Smooth muscle cell (in vitro differentiated cells): ENCODE measurements around the gene PMVK. TPM values are rescaled to one million over a fixed set of nuclear protein-coding genes. Genes with fewer than 3 reads are reported as not detected.

Source experiments
- DNase-seq: peaks from one replicate; lab custom pipeline; 2025; ENCODE audit not compliant: unreplicated experiment; lab: John Stamatoyannopoulos, UW
- H2AFZ ChIP-seq: fragments of 200-600 bp; sonication (generic); 2 replicates; pipeline ENCODE4 v1.6.0; 2016; ENCODE audit warnings: antibody characterized with exemption, low read depth, mild to moderate bottlenecking
- H3F3A ChIP-seq: fragments of 200-600 bp; sonication (generic); 2 replicates; pipeline ENCODE4 v1.6.0; 2017; ENCODE audit warnings: antibody characterized with exemption, low read depth
- H3K27ac ChIP-seq: fragments of 200-600 bp; sonication (generic); 2 replicates; pipeline ENCODE4 v1.5.1; 2016; ENCODE audit warnings: low read depth, mild to moderate bottlenecking
- H3K27me3 ChIP-seq: fragments of 200-600 bp; sonication (generic); 2 replicates; pipeline ENCODE4 v1.6.1; 2016; ENCODE audit warnings: low read depth, mild to moderate bottlenecking
- H3K36me3 ChIP-seq: fragments of 200-600 bp; sonication (generic); 2 replicates; pipeline ENCODE4 v1.5.1; 2016; ENCODE audit warnings: low read depth
- H3K4me1 ChIP-seq: fragments of 200-600 bp; sonication (generic); 2 replicates; pipeline ENCODE4 v1.5.1; 2016; ENCODE audit warnings: low read depth
- H3K4me2 ChIP-seq: fragments of 200-600 bp; sonication (generic); 2 replicates; pipeline ENCODE4 v1.6.0; 2016; ENCODE audit warnings: mild to moderate bottlenecking
- H3K4me3 ChIP-seq: fragments of 200-600 bp; sonication (generic); 2 replicates; pipeline ENCODE4 v1.5.1; 2016; ENCODE audit warnings: mild to moderate bottlenecking
- H3K79me2 ChIP-seq: fragments of 200-600 bp; sonication (generic); 2 replicates; pipeline ENCODE4 v1.6.0; 2016; ENCODE audit warnings: low read depth, mild to moderate bottlenecking
- H3K9ac ChIP-seq: fragments of 200-600 bp; sonication (generic); 2 replicates; pipeline ENCODE4 v1.6.0; 2016; ENCODE audit warnings: low read depth
- H3K9me3 ChIP-seq: fragments of 200-600 bp; sonication (generic); replicated peaks from 2 replicates; pipeline ENCODE4 v1.5.1; 2016; ENCODE audit warnings: low read depth
- H4K20me1 ChIP-seq: fragments of 200-600 bp; sonication (generic); 2 replicates; pipeline ENCODE4 v1.6.0; 2016; ENCODE audit warnings: low read depth
- CTCF ChIP-seq: fragments of 200-600 bp; sonication (generic); IDR thresholded peaks from 2 replicates; pipeline ENCODE4 v1.5.1; 2017; ENCODE audit warnings: borderline replicate concordance, mild to moderate bottlenecking, antibody characterized with exemption; ENCODE audit not compliant: insufficient read depth, poor library complexity, severe bottlenecking
- WGBS: methylation state at CpG from one replicate; pipeline ENCODE4 v1.1.7; 2016; ENCODE audit warnings: low lambda C conversion rate; 5-methylcytosine and 5-hydroxymethylcytosine counted together
- polyA plus RNA-seq: library from polyadenylated mRNA; unstranded; fragments of >200 nt; fragmentation: Nextera tagmentation; extraction: Ambion mirVana; gene quantifications from 2 replicates; pipeline ENCODE4 v1.2.1, GENCODE V29; 2016
- total RNA-seq: library from RNA; depleted of rRNA; stranded (reverse); fragments of >200 nt; gene quantifications from 2 replicates; pipeline ENCODE4 v1.2.3, GENCODE V29; 2014

Gene PMVK
- total and polyA plus RNA-seq, 2 experiments from 2014 or later: 6.7 to 31.2 TPM

GRCh38 chr1:154974808-154975408, 38.4 kb upstream of the PMVK start:
- H3K9ac ChIP-seq: peak overlapping the region; percentile 77
- H3F3A ChIP-seq: peaks cover 33% of the 10 kb centered on the region
- peak overlapping the region; percentile 98 for H3K27ac ChIP-seq
- H3K9me3 ChIP-seq: no peaks in the 10 kb centered on the region
- TF ChIP-seq CTCF: no peak
- H3K36me3 ChIP-seq: no peaks in the 10 kb centered on the region
- no peaks in the 10 kb centered on the region for H3K27me3 ChIP-seq
- peak; percentile 99 for DNase-seq
- H3K79me2 ChIP-seq: peaks cover 35% of the 10 kb centered on the region
- peak overlapping the region; percentile 55 for H3K4me3 ChIP-seq
- no peaks in the 10 kb centered on the region for H4K20me1 ChIP-seq
- peaks cover 40% of the 10 kb centered on the region for H3K4me1 ChIP-seq
- WGBS: under 1% methylated on average over 30 of the region's 30 CpGs
- H3K4me2 ChIP-seq: peak overlapping the region; percentile 90
- peak overlapping the region; percentile 52 for H2AFZ ChIP-seq

GRCh38 chr1:154974102-154974807, 37.7 kb upstream of the PMVK start, which contains the start of gene CKS1B:
TSS of gene CKS1B (plus strand) at chr1:154974681. CDS start at chr1:154974746, 65 bp downstream.
- H3K27me3 ChIP-seq: no peaks in the 10 kb centered on the region
- H3K27ac ChIP-seq: peak within 1 kb of the TSS; percentile 98
- peak within 1 kb of the TSS; percentile 55 for H3K4me3 ChIP-seq
- no peak for TF ChIP-seq CTCF
- peaks cover 42% of the 10 kb centered on the region for H3K79me2 ChIP-seq
- 2% methylated on average over 45 of the region's 47 CpGs for WGBS
- H3K9me3 ChIP-seq: no peaks in the 10 kb centered on the region
- peaks cover 46% of the 10 kb centered on the region for H3K4me1 ChIP-seq
- H3K4me2 ChIP-seq: peak within 1 kb of the TSS; percentile 94
- no peaks in the 10 kb centered on the region for H3K36me3 ChIP-seq
- peaks cover 5% of the 10 kb centered on the region for H4K20me1 ChIP-seq
- peaks cover 33% of the 10 kb centered on the region for H3F3A ChIP-seq
- DNase-seq: peak; percentile 99
- H3K9ac ChIP-seq: peak within 1 kb of the TSS; percentile 95
- peak within 1 kb of the TSS; percentile 52 for H2AFZ ChIP-seq

GRCh38 chr1:154973344-154974101, 37.0 kb upstream of the PMVK start:
- DNase-seq: peak; percentile 87
- Histone ChIP-seq H3K79me2 (peaks cover 49% of the 10 kb centered on the region), H2AFZ (no peak overlapping the region)

More at GRCh38 chr1:154973344-154974101, 37.0 kb upstream of the PMVK start:
- H3K4me2 ChIP-seq: peak overlapping the region; percentile 94
- H4K20me1 ChIP-seq: peaks cover 12% of the 10 kb centered on the region
- no peaks in the 10 kb centered on the region for H3K9me3 ChIP-seq
- WGBS: 2% methylated on average over 37 of the region's 37 CpGs
- no peaks in the 10 kb centered on the region for H3K27me3 ChIP-seq
- peaks cover 33% of the 10 kb centered on the region for H3F3A ChIP-seq
- H3K36me3 ChIP-seq: no peaks in the 10 kb centered on the region
- peak; percentile 0 for TF ChIP-seq CTCF
- peak overlapping the region; percentile 98 for H3K27ac ChIP-seq
- peaks cover 53% of the 10 kb centered on the region for H3K4me1 ChIP-seq
- H3K9ac ChIP-seq: peak overlapping the region; percentile 95
- peak overlapping the region; percentile 55 for H3K4me3 ChIP-seq
